ENCODE results near the gene PHF13.
A peak's percentile ranks its signal among the peaks of the same experiment; 100 is the strongest.

Gene PHF13

DNA sequence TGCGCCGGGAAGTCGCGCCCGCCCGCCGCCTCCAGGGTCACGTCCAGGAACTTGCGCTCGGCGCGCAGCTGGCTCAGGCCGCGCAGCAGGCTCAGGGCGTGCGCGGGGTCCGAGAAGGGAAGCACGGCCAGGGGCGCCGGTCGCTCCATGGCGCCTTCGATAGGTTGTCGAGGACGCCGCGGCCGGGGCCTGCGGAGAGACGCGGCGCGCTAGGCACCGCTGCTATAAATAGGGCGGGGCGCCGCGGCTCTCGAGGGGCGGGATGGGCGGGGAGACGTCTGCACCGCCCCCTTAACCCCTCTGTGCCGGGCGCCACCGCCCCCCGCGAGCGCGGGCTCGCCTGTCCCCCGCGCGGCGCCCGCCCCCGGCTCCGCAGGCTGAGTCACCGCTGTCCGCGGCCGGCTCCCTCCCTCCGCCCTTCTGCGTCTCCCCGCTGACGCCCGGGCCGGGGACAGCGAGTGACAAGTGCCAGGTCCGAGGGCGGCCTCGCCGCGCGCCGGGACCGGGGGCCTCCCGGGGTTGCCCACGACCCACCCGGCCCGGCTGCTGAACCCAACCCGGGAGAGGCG lies 10.8 kb upstream of the PHF13 start, which contains the start of gene KLHL21:
Gene KLHL21 (minus strand): TSS at position 201 of the 569 bp plus-strand sequence. CDS start 52 bp downstream, at position 149.
- DNase-seq: peak; percentile 90

DNA sequence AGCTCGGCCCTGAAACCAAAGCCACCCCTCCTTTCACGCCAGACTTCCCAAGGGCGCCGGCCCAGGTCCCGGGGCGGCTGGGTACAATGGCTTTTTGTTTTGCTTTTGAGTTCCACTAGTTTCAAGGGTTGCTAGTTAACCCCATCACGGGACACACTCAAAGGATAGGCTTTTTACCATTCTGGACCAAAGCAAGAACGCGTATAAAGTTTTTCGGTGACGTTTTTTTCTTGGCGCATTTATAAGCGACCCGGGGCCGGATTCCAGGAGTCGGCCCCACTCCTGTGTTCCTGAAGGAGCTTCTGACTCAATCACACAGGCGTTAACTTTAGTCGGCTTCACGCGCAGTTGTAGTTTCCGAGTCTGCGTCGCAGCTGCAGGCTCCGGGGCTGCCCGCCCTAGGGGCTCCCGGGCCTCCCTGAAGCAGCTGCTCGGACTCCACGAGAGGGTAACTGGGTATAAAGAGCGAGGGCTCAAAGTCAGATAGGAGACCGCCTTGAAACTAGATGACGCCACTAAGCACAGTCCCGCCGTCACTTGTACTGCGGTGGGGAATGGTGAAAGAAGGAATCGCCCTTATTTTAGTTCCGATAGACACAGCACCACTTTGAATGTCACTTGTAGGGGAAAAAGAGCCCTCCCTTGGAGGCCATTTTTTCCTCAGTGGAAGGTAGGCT lies 10.2 kb upstream of the PHF13 start:
- peak; percentile 65 for DNase-seq

GRCh38 chr1:6603915-6604558 lies 9.5 kb upstream of the PHF13 start:
- DNase-seq: no peak

DNA sequence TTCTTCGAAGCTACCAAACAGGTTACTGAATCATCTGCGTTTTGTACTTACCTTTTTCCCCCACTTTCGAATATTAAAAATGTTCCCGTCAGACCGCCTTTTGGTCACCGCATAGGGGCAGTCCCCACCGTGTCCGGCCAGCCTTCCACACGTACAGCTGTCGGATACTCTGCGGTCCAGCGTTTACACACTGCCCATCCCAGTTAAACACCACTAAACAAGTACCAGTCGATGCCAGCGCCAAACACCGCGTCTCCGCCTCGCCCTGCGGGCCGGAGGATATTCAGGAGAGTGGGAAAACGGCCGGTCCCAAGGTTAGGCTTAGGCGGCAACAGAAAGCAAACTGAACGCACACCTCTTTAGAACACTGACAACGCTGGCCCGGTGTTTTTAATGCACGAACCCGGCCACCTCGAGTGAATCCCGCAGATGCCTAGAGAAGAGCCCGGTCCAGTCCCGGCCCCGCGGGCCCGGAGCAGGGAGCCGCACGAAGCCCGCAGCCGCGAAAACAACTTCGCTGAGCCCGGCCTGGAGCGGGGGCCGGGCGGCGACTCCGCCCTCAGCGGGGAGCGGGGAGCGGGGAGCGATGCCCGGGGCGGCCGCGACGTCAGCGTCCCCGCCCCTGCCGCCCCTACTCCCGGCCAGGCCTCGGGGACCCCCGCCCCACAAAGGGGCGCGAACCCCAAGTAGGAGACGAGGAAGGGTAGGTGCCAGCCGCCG lies 730 bp upstream of the PHF13 start:
- DNase-seq: no peak

DNA sequence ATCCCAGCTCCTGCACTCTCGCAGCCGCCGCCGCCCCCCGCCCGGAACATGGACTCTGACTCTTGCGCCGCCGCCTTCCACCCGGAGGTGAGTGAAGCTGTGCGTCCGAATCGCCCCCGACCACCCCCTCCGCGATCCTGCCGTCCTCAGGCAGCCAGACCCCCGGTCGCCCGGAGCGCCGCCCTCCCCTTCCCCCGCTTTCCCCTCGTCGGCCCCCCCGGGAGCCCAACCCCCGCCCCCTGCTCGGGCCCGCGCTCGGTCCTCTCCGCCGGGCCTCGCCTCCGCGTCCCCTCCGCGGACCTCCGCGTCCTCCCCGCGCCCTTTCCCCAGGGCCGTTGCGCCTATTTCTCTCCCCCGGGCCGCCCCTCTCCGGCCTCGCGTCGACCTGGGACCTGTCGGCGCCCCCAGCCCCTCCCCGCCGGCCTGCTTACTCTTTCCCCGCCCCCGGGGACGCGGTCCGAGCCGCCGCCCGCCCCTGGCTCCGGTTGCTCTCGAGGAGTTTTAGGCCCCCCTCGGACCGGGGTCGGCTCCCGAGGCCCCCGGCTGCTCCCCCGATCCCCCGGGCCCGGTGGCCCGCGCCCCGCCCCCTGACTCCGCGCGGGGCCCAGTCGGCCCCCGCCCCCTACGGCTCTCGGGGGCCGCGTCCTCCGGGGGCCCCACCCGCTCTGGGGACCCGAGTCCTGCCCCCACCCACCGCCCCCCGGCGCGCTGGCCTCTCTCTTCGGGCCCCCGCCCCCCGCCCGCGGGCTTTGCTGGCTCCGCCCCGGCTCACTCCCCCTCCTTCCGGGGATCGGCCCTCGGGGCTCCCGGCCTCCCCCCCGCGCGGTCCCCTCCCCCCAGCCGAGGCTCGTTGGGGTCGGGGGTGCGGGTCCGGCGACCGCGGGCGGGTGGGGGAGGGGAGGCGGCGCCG lies 743 bp downstream of the PHF13 start:
- DNase-seq: no peak

GRCh38 chr1:6614929-6615785 lies 1.6 kb downstream of the PHF13 start:
- DNase-seq: no peak

DNA sequence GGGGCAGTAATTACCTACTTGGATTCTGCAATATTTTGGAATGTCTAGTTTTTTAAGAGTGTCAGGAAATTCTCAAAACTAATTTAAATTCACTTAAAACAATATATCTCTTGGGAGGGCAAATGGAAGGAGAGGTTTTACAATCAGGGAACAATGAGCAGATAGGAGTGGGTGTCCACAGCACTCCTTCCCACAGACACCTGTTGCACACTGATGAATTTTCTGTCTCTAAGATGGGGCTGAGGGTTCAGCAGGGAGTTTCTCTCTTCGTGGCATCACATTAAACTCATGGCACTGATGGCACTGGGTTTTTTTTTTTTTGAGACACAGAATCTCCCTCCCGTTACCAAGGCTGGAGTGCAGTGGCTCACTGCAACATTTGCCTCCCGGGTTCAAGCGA lies 5.5 kb downstream of the PHF13 start:
- no peak for DNase-seq

GRCh38 chr1:6621429-6622391 lies 8.2 kb downstream of the PHF13 start:
- DNase-seq: no peak

- no peak for DNase-seq
These were observed 9.0 kb downstream of the PHF13 start for GRCh38 chr1:6622396-6623152.

- DNase-seq: no peak
These were observed 9.9 kb downstream of the PHF13 start for GRCh38 chr1:6623269-6623965.

DNA sequence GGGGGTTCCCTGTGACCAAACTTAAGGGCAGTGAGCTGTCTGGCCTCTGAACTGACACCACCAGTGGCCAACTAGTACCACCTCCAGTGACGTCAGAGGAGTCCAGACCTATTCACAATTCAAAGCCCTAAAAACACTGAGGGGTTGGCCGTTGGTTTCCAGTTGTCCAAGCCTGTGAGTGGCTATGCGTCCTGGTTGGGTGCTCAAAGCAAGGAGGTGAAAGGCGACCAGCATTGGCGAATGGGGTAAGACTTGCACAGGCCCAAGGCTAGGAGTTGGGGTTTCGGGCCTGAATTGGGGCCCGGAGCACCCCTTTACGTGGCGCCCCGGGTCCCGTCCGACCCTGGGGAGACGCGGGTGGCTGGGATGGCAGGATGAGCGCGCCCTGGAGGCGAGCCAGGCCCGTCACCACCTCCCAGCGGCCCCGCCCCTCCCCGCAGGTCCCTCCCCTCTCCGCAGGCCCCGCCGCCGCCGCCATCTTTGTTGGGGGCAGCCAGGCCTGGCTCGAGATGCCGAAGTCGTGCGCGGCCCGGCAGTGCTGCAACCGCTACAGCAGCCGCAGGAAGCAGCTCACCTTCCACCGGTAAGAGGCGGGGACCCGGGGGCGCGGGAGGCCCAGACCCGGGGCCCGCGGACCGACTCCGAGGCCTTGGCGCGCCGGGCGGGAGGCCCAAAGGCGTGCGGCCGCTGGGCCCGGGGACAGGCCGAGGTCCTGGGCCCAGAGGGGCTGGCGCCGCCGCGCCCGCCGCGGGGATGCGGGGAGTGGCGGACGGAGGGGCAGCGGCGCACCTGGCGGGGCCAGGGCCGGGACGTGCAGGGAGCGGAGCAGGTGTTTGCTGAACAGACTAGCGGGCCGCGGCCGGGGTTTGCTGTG lies 11.4 kb downstream of the PHF13 start, which contains the start of gene THAP3:
Gene THAP3 (plus strand): TSS at position 159 of the 874 bp plus-strand sequence. CDS start 351 bp downstream, at position 510.
- DNase-seq: peak; percentile 89

GRCh38 chr1:6625584-6626149 lies 12.1 kb downstream of the PHF13 start:
- DNase-seq: peak; percentile 25

DNA sequence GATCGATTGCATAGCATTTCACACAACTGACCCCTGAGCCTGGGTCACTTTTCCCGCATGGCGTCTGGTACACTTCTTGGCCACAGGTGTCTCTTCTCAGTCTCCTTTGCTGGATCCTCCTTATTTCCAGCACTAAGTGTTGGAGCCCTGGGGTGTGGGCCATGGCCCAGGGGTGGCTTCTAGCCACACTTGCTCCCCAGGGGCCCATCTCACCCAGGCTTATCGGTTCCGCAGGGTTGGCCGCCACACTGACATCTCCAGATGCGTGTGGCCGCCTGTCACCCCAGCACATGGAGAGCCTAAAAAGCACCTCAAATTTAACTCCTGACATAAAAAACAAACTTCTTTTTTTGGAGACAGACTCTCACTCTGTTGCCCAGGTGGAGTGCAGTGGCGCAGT lies 13.5 kb downstream of the PHF13 start:
- no peak for DNase-seq

GRCh38 chr1:6627841-6628545 lies 14.5 kb downstream of the PHF13 start:
- no peak for DNase-seq

- no peak for DNase-seq
These were observed 15.5 kb downstream of the PHF13 start for GRCh38 chr1:6628971-6629479.

DNA sequence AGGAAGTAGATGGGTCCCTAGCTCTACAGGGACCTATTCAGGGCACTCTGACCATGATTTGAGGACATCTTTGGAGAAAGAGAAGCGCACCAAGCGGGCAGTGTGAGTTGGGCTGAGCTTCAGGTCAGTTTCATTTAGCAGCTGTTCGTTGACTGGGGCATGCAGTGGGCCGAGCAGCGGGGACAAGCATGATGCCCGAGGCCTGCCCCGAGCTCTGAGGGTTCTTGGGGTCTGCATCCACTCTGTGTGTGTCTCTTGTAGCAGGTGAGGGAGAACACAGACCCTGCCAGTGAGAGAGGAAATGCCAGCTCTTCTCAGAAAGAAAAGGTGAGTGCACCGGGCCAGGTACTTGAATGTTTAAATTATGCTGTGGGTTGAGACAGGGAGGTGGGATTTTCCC lies 16.5 kb downstream of the PHF13 start:
- DNase-seq: no peak

Measured in activated CD4-positive, alpha-beta T cell treated with anti-CD3 and anti-CD28 coated beads, Interleukin-2, amount 50 U/mL, for 16 hours (primary cell).